Lower leg skin (tissue), 4 donors: ENCODE data around the gene VSNL1. TPM values are rescaled to one million over a fixed set of nuclear protein-coding genes. Genes with fewer than 3 reads are reported as not detected.

ENCODE experiments used
- DNase-seq, 2 donors: peaks; one replicate each; pipeline ENCODE4 v3.0.0-alpha.2; 2019; ENCODE audit warnings: low spot score in 2 of 2
- H3K4me3 ChIP-seq: fragments of 200-600 bp; sonication (generic); 2 replicates; pipeline ENCODE4 v1.5.1; 2017; ENCODE audit warnings: mild to moderate bottlenecking, low read depth; ENCODE audit not compliant: poor library complexity, severe bottlenecking
- POLR2A ChIP-seq, 2 donors: fragments of 450-650 bp; IDR thresholded peaks; one replicate each; pipeline ENCODE4 v1.6.1; 2016 to 2017; ENCODE audit warnings: antibody characterized with exemption in 2 of 2, mild to moderate bottlenecking in 1 of 2, moderate library complexity in 1 of 2
- WGBS, 2 donors: methylation state at CpG; one replicate each; pipeline ENCODE4 v1.1.5; 2018; 5-methylcytosine and 5-hydroxymethylcytosine counted together
- intact Hi-C: fragments of 100-400 bp; cut with DNase I; formaldehyde crosslinking; loops from one replicate; pipeline ENCODE4 v1.15.0; 2023; ENCODE audit warnings: low total_unique reads
- total RNA-seq, 4 donors: library from RNA; depleted of rRNA; stranded (reverse); fragments of >200 nt; gene quantifications; one replicate each; pipeline ENCODE4 v1.1.0, GENCODE V29; 2016
- TF ChIP-seq, protein P1 (sequence below), 3 donors: fragments of 450-650 bp; IDR thresholded peaks; one replicate each; pipeline ENCODE4 v1.5.1; 2016; ENCODE audit warnings: antibody characterized with exemption in 3 of 3, mild to moderate bottlenecking in 3 of 3, moderate library complexity in 2 of 3

The VSNL1 gene
- total RNA-seq, 4 donors from 2014 or later = 4.9 to 17.7 (median 9.5) TPM

DNA sequence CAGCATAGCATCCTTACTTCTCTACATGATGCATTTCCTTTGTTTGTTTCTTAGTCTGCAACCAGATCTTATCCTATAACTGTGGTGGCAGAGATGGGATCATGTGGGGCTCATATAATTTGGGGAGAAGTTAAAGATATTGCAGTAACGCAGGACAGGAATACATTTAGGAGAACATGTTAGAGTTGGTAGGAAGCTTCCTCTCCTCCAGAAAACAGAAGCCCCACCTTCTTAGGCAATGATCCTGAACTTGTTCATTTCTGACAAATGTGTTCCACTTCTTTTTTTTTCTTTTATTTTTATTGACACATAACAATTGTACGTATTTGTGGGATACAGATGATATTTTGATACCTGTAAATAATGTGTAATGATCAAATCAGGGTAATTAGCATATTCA is 99.9 kb downstream of the VSNL1 start:
- H3K4me3 ChIP-seq = no peak overlapping the region
- no peak for DNase-seq
- TF ChIP-seq POLR2A (IDR thresholded peaks at IDR 0.05) = no peak
- 92% methylated on average over 2 of the region's 2 CpGs for WGBS, 2 donors
- intact Hi-C loops = no loop called here

DNA sequence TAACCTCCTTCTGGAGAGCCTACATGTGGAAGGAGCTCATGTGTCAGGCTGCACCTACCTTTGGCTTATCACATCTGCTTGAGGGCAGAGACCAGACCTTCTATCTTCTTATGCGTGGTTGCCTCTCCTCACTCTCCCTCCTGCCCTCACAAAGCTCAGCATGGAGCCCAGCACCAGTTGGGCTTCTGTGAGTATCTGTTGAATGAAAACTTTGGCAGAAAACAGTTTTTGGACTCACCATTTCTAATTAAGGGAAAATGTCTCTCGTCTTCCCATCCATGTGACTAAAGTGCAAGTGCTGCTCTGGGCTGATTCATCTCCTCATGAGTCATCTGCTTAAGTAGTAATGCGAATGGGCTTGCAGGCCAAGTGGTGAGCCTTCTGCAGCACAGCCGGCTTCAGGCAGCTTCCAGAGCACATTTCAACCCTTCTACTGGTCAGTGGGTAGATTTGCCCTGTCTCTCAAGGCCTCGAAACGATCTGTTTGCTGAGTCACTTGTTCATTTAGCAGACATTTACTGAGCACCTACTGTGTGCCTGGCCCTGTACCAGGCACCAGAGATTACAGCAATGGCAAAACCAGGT is 102.6 kb downstream of the VSNL1 start:
- WGBS, 2 donors = 29 to 32% methylated on average over 6 of the region's 6 CpGs
- no peak overlapping the region for H3K4me3 ChIP-seq
- peak in 1 of 2 donors; percentile 58 for DNase-seq
- intact Hi-C loops = no loop called here
- TF ChIP-seq, protein P1, sequence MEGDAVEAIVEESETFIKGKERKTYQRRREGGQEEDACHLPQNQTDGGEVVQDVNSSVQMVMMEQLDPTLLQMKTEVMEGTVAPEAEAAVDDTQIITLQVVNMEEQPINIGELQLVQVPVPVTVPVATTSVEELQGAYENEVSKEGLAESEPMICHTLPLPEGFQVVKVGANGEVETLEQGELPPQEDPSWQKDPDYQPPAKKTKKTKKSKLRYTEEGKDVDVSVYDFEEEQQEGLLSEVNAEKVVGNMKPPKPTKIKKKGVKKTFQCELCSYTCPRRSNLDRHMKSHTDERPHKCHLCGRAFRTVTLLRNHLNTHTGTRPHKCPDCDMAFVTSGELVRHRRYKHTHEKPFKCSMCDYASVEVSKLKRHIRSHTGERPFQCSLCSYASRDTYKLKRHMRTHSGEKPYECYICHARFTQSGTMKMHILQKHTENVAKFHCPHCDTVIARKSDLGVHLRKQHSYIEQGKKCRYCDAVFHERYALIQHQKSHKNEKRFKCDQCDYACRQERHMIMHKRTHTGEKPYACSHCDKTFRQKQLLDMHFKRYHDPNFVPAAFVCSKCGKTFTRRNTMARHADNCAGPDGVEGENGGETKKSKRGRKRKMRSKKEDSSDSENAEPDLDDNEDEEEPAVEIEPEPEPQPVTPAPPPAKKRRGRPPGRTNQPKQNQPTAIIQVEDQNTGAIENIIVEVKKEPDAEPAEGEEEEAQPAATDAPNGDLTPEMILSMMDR (IDR thresholded peaks at IDR 0.05) = no peak
- no peak for TF ChIP-seq POLR2A (IDR thresholded peaks at IDR 0.05)

DNA sequence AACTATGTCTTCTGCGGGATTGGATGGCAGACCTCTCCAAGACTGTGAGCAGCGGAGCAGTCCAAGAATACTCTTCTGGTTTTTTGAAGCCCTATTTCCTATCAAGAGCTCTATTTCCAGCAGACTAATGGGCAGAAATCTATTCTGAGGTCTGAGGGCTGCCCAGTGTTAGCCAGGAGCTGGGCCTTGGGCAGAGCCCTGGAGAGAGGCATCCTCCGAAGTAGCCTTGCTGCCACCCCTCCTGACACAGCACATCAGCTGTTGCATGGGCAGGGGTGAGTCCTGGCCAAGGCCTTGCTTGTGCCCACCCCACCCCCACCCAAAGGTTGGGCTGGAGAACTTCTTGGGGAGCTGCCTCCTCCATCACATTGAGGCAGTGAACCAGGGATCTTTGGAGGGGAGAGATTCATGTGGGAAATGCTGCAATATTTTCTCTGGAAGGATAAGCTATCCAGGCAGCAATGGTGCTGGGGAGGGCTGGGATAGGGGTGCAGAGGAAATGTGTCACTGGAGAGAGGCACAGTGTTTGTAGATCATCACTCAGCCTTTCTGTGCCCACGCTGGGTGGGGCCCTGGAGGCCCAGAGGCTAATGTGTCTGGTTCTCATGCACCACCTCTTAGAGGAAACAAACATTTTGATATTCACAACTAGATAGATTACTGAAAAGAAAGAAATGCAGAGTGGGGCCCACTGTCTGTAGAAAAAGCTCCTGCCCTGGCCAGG is 104.7 kb downstream of the VSNL1 start:
- 85 to 86% methylated on average over 4 of the region's 4 CpGs for WGBS, 2 donors
- TF ChIP-seq POLR2A (IDR thresholded peaks at IDR 0.05) = no peak
- TF ChIP-seq, protein P1 (IDR thresholded peaks at IDR 0.05) = no peak
- H3K4me3 ChIP-seq = no peak overlapping the region
- intact Hi-C loops = no loop called here
- no peak for DNase-seq

- WGBS, 2 donors = 1 to 4% methylated on average over 3 of the region's 3 CpGs
- peak in 1 of 2 donors; percentile 72 for DNase-seq
- TF ChIP-seq, protein P1 (IDR thresholded peaks at IDR 0.05) = peak in 1 of 3 donors; percentile 19
- TF ChIP-seq POLR2A (IDR thresholded peaks at IDR 0.05) = no peak
- no peak overlapping the region for H3K4me3 ChIP-seq
- intact Hi-C loops = no loop called here
Observed at GRCh38 chr2:17646081-17646554, 105.6 kb downstream of the VSNL1 start.

DNA sequence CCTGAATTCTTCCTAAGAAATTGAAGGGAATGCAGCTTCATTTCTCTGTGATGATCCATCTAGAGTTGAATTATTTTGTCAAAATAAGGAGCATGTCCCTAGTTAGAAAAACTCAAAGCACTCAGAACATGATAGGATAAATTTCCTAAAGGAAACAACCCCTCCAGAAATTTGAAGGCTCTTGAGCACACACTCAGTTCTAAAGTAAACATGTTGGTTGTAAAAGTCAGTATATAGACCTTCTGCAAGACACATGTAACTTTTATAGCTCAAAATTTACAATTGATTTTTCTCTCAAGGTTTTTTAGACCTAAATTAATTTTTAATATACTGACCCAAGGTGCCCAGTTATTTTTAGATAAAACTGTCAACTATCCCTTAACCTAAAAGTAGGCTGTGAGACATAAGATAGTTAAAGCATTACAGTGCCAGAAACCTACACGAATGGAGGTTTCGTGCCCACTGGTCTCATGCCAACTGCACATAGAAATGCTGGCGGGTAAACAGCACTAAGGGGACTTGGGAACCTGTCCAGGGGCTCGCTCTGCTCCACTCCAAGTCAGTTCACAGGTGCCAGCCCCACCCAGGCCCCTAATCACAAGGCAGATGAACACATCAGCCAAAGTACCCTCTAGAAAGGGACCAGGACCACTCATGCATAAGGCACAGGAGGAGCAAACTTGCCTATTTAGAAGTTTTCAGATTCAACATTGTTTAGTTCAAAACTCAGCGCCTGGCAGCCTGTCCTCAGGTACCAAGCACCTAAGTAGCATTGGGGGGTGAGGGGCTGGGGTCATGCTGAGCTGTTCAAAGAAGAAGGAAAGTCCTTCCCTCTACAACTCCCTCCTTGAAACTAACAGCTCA is 106.6 kb downstream of the VSNL1 start:
- TF ChIP-seq, protein P1 (IDR thresholded peaks at IDR 0.05) = no peak
- TF ChIP-seq POLR2A (IDR thresholded peaks at IDR 0.05) = no peak
- 53 to 67% methylated on average over 5 of the region's 5 CpGs for WGBS, 2 donors
- no peak for DNase-seq
- intact Hi-C loops = no loop called here
- H3K4me3 ChIP-seq = no peak overlapping the region

DNA sequence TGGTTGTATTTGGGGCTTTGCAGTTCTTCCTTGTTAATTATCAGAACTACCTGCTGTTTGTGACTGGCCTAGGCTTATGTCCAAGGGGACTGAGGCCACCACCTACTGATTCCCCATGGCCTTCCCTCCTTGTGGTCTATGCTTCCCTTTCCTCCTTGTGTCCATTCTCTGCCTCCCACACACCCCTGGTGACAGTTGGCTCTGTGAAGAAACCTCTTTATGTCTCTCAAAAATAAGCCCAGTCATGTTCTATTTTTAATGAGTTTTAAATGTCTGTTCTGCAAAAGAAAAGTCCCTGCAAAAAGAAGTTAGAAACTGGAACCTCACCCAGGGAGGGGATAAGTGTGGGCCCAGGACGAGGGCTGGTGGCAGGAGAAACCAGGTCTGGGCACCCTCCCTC is 108.1 kb downstream of the VSNL1 start:
- no peak for TF ChIP-seq POLR2A (IDR thresholded peaks at IDR 0.05)
- TF ChIP-seq, protein P1 (IDR thresholded peaks at IDR 0.05) = no peak
- no peak overlapping the region for H3K4me3 ChIP-seq
- 57 to 70% methylated on average over 1 of the region's 1 CpG for WGBS, 2 donors
- no peak for DNase-seq
- intact Hi-C loops = no loop called here
